Stimulated activated CD4-positive, alpha-beta T cell treated with anti-CD3 and anti-CD28 coated beads, Interleukin-12 subunit alpha, Interleukin-12 subunit beta, amount 100 ng/mL, for 24 hours (primary cell): ENCODE results near the gene EPX.

Source experiments
- DNase-seq, 2 experiments: peaks; one replicate each; pipeline ENCODE4 v3.0.0-alpha.2; 2020; ENCODE audit warnings: low read depth in 2 of 2

The EPX gene

DNA sequence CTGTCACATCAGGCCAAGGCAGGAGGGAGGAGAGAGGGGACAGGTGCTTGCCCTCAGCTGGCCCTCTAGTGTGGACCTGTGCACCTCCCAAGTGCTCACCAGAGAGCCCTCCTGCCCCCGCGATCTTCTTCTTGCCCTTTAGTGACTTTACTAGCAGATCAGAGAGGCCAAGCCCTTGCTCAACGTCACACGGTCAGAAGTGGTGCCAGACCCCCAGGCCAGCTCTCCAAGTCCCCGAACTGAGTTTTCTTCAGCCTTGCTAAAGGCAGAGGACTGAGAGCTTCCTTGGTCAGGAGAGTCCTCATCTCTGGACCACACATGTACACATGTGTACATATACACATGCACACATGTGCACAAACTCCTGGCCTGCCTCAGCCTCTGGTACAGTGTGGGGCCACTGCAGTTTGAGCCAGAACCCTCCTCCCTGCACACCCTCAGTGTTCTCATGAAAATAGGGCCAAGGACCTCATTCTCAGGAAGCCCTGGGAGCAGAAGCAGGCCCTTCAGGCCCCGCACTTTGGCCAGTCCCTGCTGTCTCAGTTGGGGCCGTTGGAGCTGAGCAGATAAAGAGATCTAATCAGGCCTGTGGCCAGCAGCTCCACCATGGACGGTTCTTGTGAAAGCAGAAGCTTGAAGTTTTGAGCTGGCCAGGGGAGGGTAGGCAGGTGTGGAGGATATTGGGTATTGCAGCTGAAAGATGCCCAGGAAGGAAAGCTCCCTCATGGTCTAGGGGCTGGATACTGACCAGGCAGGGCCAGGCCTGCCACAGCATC lies 7.4 kb upstream of the EPX start:
- no peak for DNase-seq

DNA sequence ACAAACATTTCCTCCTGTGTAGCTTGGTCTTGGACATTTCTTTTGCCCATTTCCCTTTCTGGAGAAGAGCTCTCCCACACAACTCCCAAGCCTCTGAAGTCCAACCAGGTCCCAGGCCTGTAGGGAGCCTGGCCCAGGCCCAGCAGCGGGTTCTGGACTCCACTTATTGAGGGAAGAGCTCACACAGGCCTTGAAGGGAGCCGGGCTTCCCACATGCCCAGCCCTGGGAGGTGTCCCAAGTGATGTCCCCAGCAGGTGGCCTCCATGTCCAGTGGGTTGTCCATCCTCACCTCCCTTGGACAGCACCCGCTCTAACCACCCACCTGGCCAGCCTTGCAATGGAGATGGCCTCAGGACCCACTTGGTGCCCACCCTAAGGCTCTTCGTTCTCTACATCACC lies 5.9 kb upstream of the EPX start:
- no peak for DNase-seq

DNA sequence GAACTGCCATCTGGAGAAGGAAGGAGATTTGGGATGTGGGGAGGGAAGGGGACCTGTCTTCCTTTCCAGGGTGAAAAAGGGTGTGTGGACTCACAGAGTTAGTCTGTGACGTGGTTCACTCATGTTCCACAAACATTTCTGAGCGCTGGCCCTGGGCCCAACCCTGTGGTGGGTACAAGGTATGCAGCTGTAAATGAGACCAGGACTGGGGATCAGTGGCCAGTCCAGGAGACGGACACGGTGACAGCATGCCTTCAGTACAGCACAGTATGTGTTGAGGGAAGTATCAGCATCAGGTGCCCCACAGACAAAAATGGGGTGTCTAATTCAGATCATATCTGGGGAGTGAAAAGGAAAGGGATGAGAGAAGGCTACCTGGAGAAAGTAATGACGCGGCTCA lies 5.5 kb upstream of the EPX start:
- no peak for DNase-seq

DNA sequence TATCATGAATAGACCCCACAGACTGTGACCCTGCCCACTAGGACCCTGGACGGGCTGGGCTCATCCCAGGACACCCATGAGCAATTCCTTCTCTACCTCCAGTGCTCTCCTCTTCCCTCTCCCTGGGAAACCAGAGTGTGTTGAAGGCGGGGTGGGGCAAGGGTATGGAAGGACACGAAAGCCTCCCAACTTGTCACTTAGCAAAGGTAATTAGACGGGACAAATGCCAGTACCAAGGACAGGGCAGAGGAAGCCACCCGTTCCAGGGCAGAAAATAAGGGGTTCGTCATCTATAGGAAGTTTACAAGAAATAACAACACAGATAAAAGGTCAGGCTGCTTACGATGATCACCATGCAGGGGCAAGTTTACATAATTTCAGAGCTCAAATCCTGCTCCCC lies 4.9 kb upstream of the EPX start:
- no peak for DNase-seq

DNA sequence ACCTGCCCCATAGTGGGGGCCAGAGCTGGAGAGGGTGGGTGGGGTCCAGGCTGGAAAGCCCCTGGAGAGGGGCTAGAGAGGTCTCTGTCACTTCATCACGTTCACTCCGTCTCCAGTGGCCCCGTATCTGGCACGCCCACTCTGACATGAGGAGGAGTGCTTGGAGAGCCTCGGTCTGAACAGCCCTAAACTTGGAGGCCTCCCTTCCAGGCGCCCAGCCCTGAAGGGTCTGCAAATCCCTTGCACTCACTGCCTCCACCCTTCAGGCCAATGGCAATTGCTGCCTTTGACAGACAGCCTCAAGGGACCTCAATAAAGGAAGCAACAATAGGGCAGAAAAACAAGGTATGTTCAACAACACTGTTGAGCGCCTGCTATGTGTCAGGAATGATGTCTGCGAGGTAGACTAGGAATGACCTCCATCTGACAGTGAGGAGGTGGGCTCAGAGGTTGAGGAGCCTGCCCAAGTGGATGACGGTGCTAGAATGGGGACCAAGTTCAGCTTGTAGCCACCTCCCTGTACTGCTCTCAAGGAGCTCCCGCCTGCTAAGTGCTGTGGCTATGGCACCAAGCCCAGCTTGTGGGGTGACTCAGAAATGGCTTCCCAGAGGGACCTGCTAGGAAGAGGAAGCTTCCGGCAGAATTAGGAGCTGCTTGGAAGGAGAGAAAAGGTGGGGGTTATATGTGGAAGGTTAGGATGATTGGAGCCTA lies 2.9 kb upstream of the EPX start:
- DNase-seq, result no peak

DNA sequence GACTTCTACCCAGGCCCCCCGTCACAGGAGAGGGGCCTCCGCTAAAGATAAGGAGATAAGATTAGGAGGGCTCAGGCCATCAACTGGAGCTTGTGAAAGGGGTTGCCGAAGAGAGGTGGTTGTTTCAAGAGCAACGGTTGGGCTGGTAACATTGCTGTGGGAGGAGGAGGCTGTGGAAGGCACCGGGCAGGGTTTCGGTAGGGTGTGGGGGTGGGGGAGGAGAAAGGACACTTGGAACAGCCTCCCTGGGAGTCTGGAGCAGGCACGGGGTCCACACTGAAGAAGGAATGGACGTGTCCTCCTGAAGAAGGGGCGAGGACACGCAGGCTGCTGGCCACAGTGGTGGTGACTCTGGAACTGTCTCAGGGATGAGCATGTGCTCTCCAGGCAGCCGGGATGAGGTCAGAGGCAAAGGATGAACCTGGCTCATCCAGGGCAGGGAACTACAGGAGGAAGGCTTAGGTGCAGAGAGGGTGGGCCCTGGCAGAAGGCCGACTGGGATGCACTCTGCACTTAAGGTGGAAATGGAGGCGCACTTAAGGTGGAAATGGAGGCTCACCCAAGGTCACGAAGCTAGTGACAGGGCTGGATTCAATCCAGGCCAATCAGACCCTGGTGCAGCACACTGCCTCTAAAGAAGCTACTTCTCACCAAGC lies 1.2 kb upstream of the EPX start:
- no peak for DNase-seq

DNA sequence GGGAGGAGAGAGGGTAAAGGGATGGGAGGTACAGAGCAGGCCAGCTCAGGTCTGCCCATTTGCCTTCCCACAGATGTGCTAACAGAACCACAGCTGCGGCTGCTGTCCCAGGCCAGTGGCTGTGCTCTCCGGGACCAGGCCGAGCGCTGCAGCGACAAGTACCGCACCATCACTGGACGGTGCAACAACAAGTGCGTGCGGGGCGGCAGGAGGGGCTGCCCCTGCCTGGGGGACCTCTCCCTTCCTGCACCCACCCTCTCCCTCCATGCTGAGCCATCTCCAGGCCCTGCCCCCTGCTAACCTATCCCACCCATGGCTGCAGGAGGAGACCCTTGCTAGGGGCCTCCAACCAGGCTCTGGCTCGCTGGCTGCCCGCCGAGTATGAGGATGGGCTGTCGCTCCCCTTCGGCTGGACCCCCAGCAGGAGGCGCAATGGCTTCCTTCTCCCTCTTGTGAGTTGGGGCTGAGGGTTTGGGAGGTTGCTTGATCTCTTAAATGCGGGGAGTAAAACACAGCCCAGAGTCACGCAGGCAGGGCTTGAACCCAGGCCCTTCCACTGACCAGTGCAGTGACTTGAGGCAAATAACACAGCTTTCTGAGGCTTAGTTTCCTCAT lies 1.2 kb downstream of the EPX start:
- DNase-seq, result no peak

DNA sequence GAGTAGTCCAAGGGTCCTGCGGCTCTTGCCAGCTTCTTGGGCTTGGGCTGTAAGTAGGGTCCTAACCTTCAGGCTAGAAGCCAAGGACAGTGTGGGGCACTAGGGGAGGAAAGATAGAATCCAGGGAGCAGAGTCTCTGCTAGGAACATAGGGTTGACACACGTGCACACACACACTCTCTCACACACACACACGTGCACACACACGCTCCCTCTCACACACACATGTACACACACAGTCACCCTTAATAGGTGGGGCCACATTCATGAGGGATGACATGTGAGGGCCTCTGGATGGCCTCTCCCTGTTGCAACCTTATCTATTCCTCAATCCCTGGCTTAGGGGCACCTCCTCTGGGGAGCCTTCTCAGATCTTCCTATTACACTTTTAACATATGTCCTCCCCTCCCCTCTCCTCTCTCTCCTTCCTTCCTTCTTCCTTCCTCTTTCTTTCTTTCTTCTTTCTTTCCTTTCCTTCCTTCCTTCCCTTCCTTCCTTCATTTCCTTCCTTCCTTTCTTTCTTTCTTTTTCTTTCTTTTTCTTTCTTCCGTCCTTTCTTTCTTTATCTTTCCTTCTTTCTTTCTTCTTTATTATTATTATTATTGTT lies 3.1 kb downstream of the EPX start:
- DNase-seq, result no peak

DNA sequence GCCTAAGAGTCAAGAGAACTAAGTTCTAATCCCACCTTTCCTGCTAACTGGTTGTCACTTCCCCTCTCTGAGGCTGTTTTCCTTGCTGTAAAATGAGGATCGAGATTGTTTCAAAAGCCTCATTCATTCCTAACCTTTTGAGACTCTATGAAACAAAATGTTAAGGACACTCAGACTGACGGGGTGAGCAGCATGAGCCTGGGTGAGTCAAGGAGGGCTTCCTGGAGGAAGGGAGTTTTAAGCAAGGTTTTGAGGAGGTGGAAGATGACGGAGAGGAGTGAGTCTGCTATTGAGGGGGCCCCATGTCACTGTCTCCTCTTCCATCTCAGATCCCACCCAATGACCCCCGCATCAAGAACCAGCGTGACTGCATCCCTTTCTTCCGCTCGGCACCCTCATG lies 4.1 kb downstream of the EPX start:
- no peak for DNase-seq

DNA sequence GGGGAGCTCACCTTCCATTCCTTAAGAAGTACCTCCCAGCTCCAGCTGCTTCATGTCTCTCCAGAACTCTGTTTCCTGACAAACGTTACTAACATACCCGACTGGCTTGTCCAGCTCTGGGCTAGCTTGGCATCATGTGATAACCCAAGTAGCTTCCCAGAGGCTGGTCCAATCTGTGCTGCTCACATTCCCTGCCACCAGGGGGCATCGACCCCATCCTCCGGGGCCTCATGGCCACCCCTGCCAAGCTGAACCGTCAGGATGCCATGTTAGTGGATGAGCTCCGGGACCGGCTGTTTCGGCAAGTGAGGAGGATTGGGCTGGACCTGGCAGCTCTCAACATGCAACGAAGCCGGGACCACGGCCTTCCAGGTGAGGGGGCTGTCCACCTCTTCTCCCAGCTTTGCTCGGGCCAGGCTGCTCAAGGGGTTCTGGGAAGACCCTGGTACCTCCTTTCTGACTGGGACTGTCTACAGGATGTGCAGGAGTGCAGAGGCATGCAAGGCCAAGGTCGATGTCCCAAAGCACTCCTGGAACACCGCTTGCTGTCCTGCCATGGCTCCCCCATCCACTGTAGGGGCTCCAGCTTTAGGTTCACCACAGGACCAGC lies 7.6 kb downstream of the EPX start:
- peak; percentile 42 to 66 for DNase-seq

DNA sequence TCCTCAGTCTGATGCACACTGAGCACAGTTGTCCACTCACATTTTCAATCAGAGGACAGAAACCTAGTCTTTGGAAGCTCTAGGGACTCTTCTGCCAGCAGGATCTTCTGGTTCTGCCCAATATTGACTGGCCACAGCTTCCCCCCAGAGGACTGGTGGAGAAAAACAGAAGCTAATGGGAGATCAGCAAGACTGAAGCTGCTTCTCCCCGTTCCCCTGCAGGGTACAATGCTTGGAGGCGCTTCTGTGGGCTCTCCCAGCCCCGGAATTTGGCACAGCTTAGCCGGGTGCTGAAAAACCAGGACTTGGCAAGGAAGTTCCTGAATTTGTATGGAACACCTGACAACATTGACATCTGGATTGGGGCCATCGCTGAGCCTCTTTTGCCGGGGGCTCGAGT lies 10.3 kb downstream of the EPX start:
- DNase-seq, result no peak

DNA sequence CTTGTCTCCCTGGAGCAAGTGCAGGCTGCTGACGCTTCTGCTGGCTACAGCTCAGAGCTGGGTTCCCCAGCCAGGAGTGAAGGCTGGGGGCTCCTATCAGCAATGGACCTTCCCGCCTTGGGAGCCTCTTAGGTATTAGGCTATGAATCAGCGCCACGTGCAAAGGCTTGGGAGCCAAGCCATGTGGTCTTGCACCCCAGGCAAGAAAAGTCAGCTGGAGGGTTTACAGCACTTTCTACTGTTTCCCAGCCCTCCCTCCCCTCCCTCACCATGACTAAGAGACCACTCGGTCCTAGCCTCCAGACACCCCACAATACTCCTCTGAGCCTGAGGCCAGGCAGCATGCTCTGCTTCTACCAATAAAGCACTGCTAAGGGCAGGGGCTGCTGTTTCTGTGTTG lies 12.3 kb downstream of the EPX start:
- DNase-seq, result no peak

DNA sequence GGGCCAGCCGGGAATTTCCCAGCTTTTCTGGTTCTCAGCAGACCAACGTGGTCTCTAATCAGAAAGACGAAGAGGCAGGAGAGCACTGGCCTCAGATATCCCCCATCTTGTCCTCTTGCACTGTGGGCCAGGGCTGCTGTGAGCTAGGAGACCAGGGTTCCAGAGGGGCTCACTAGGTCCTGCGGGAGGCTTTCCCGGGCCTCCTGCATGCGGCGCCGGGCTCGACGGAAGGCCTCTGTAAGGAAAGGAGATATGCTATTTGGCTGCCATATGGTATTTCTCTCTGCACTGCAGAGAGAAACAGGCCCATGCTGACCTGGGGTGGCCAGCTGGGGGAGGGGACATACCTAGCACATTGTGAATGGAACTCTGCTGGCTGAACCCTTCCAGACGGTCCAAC lies 13.4 kb downstream of the EPX start:
- DNase-seq, result no peak

DNA sequence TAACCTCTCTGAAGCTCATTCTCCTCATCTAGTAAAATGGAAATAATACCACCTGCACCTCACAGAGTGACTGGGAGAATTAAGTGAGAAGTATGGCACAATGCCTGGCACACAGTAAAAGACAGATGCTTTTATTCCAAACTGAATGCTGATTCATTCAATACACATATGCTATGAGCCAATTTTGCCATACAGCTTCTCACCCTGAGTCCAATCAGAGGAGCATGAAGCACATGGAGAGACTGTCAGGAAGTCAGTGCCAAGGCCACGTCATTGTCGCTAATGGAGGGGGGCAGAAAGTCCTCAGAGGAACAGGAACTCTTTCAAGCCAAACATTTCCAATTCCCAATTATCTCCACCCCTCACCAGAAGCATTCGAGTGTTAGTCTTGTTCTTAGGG lies 14.9 kb downstream of the EPX start:
- DNase-seq, result no peak

DNA sequence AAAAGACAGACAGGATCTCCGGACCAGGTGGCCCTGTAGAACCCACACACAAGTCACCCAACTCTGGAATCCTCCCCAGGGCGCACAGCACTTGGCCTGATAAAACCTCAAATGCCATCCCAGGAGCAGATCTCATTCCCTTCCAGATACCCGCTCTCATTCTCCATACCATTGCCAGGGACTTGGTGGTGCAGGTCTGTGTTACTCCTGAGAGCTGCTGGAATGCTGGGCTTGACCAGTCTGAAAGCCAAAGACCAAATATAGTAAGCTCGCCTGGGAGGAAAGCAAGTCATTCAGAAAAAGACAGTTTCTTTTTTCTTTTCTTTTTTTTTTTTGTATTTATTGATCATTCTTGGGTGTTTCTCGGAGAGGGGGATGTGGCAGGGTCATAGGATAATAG lies 15.8 kb downstream of the EPX start:
- no peak for DNase-seq

DNA sequence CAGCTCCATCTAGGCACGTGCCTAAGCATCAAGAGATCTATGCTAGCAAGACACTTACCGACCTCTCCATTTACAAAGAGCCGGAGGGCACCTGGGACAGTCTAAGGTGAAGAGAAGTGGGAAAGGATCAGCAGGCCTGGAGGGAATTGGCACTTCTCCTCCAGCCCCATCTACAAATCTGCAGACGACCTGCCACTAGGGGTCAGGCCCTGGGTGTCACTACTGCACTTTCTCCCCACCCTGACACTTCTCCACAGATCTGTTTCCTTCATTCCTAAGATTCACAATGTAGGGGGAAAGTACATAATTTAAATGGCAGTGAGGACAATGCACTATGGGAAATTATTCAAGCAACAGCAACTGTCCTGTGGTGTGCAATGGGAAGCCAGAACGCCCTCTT lies 18.4 kb downstream of the EPX start:
- no peak for DNase-seq

DNA sequence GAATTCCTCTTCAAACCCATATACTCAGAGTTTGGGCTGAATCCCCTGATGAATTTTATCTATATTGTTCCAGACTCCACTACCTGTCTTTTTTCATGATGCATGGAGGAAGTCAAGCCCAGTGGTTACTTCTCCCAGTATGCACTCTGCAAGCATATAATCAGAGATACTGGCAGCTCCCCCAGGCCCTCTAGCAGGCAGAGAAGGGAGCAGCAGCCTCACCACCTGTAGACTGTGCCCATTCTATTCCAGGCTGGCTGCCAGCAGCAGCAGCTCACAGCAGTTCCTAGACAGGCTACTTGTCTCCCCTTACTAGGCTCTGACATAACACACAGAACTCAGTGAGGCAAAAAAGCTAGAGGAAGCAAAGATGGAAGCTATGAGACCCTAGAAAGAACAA lies 23.2 kb downstream of the EPX start:
- no peak for DNase-seq

DNA sequence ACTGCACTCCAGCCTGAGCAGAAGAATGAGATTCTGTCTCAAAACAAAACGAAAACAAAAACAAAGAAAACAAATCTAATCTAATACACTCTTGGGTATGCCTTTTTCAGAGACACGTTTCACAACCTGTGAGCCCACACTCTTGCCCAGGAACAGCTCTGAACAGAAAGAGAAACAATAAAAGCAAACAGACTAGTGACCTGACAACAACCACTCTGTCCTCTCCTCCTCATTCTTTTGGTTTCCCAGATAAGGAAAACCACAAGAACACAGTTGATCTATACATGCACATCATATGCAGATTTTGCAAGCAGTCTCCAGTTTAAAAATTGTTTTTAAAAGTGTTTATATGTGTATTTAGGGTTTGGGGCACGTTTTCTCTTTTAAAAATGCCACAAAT lies 25.2 kb downstream of the EPX start:
- DNase-seq, result no peak

DNA sequence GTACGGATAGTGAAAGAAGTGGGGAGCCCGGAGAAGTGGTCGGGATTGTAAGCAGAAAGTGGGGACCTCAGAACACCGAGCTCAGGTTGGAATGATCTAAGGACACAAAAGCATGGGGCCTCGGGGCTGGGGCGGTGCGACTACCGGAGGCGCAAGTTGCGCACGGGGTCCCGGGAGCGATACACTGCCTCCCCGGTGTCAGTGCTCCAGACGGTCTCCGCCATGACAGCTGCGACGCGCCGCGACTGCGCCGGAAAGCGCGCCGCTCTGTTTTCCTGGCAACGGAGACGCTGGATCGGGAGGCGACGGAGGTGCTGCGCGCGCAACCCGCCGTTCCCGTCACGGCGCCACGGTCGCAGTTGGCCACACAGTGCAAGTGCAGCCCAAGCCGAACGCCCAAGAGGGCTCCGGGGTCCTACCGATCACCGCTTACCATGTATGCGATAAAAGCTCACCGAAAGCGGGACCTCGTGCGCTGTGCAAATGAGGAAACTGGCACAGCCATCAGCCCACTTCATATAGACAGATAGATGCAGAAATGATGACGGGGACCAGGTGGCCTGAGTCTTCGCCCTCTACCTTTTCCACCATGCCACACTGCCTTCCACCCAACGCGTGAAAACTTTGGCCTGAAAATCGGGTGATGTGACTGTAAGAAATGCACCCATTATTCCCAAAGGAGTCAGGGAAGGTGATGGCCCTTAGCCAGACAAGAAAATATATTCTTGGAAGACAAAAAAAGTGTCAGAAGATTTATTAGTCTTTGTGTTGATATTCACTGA lies 26.7 kb downstream of the EPX start, which contains the start of gene MKS1:
TSS of gene MKS1 (minus strand) at position 249 of the 782 bp plus-strand sequence. CDS start at position 224, 25 bp downstream.
- peak; percentile 91 to 93 for DNase-seq

DNA sequence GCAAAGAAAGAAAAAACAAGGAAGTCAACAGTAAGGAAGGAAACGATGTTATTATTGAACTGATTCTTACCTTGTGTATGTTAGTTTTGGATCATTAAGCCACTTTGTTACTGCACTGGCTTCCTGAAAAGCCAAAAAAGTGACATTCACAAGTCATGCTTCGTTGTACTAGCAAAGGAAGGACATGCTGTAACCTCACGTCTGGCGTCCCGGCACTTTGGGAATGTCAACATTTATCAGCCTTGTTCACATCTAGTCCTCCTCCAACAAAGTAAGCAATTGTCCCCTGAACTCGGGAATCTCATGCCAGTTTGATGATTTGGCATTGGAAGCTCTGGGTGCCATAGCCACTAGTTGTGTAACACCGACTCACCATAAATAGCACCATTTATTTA lies 27.3 kb downstream of the EPX start:
- no peak for DNase-seq

DNA sequence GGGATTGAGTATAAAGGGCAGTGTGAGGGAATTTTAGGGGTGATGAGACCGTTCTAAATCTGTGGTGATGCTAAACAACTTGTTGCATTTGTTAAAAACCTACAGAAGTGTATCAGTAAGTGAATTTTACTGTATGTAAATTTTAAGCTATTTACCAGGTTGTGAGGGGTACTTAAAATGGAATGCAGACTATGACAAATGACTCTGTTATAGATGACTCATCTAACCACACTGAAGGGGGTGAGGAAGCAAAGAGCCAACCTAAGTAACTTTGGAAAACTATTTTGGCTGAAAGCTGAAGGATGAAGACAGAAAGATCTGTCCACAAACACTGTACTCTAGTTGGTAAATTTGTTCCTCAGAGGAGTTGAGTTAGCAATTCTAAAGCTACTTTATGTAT lies 31.8 kb downstream of the EPX start:
- DNase-seq, result no peak
